HG02973 (cell line): ENCODE measurements around the gene RRP36.

Experiments used
- ATAC-seq: cut with Tn5 transposase; IDR thresholded peaks from one replicate; pipeline ENCODE4 v1.9.1; 2021; ENCODE audit warnings: moderate library complexity; ENCODE audit not compliant: unreplicated experiment

RRP36 gene

GRCh38 chr6:43060755-43061633 lies 39.6 kb downstream of the RRP36 start:
- no peak for ATAC-seq

GRCh38 chr6:43061861-43062260 lies 40.4 kb downstream of the RRP36 start:
- ATAC-seq, result no peak

- no peak for ATAC-seq
Measured at GRCh38 chr6:43062818-43063217, 41.4 kb downstream of the RRP36 start.

GRCh38 chr6:43070028-43070632 lies 48.7 kb downstream of the RRP36 start:
- no peak for ATAC-seq

- ATAC-seq, result no peak
Measured at GRCh38 chr6:43074847-43075669, 53.6 kb downstream of the RRP36 start.

- ATAC-seq, result no peak
Measured at GRCh38 chr6:43075670-43076463, 54.4 kb downstream of the RRP36 start, which contains the start of gene PTK7. Gene PTK7, plus strand, starts transcription at chr6:43076314. Its CDS starts 175 bp downstream, at chr6:43076489.

- no peak for ATAC-seq
Measured at GRCh38 chr6:43076464-43077332, 55.3 kb downstream of the RRP36 start.

- ATAC-seq, result no peak
Measured at GRCh38 chr6:43077333-43077809, 55.9 kb downstream of the RRP36 start.

- no peak for ATAC-seq
Measured at GRCh38 chr6:43077981-43078511, 56.6 kb downstream of the RRP36 start.

- no peak for ATAC-seq
Measured at GRCh38 chr6:43078691-43079090, 57.3 kb downstream of the RRP36 start.
